GM12873 (cell line): ENCODE measurements around the gene BABAM1.

Experiments
- CTCF ChIP-seq: IDR thresholded peaks from 2 replicates; pipeline ENCODE4 v1.5.1; 2012; ENCODE audit warnings: low read depth, mild to moderate bottlenecking, moderate library complexity, low read length, control low read depth; ENCODE audit not compliant: insufficient read depth; ENCODE audit errors: missing control alignments

BABAM1 gene

GRCh38 chr19:17264641-17264979 lies 2.6 kb upstream of the BABAM1 start, which contains the start of gene USHBP1:
Gene USHBP1 (minus strand): TSS chr19:17264745. CDS start chr19:17264299, 446 bp downstream.
- TF ChIP-seq CTCF = no peak

GRCh38 chr19:17266026-17266425 lies 1.2 kb upstream of the BABAM1 start:
- no peak for TF ChIP-seq CTCF

GRCh38 chr19:17266589-17266974 lies 661 bp upstream of the BABAM1 start:
- TF ChIP-seq CTCF = no peak

- TF ChIP-seq CTCF = no peak
Observed at GRCh38 chr19:17268754-17269153, 1.5 kb downstream of the BABAM1 start.

- no peak for TF ChIP-seq CTCF
Observed at GRCh38 chr19:17275441-17276175, 8.4 kb downstream of the BABAM1 start.

GRCh38 chr19:17279436-17279835 lies 12.2 kb downstream of the BABAM1 start:
- TF ChIP-seq CTCF = no peak

- no peak for TF ChIP-seq CTCF
Observed at GRCh38 chr19:17281391-17282304, 14.4 kb downstream of the BABAM1 start, which contains the start of gene ANKLE1. Gene ANKLE1 (plus strand): TSS chr19:17281901. CDS start chr19:17281921, 20 bp downstream.
